GM19455 (cell line): ENCODE results near the gene AP3S2.

Source experiments
- ATAC-seq: cut with Tn5 transposase; IDR thresholded peaks from one replicate; pipeline ENCODE4 v1.9.1; 2021; ENCODE audit not compliant: unreplicated experiment

Gene AP3S2

DNA sequence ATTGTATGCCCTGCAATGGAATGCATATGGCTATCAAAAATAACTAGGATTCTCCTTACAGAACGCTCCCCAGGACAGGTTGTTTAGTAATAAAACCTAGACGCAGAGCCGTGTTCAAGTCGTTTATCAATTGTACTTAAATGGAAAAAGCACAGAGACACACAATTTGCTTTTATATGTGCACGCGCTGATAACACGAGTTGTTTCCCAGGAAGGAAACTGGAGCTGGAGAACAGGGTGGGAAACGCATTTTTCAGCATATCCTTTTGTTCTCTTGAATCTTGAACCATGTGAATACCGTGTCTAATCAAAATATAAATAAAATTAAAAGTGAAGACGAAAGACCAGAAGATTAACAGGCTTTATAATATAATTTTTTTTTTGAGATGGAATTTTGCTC is 75.5 kb downstream of the AP3S2 start:
- no peak for ATAC-seq

DNA sequence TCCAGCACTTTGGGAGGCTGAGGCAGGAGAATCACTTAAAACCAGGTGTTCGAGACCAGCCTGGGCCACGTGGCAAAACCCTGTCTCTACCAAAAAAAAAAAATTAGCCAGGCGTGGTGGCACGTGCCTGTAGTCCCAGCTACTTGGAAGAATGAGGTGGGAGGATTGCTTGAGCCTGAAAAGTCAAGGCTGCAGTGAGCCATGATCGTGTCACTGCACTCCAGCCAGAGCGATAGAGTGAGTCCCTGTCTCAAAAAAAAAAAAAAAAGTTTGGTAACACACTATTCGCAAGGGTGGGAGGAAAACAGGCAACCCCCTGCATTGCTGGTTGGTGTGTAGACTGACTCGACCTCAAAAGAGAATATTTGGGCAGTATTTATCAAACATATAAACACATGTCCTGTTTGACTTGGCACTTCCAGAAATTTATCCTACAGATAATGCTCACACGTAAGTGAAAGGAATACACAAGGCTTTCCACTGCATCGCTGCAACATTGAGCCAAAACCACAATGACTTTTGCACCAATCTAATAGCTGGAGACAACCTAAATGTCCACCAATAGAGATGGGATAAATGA is 76.0 kb downstream of the AP3S2 start:
- ATAC-seq: no peak

DNA sequence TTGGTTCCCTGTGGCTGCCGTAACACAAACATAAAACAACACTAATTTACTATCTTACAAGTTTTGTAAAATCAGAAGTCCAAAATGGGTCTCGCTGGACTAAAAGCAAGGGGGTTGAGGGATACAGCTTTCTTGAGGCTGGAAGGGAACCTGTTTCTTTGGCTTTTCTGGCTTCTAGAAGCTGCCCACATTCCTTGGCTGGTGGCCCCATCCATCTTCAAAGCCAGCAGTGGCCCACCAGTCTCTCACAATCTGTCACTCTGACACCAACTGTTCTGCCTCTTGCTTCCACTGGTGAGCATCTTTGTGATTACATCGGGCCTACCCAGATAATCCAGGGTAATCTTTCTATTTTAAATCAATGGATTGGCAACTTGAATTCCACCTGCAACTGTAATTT is 78.0 kb downstream of the AP3S2 start:
- no peak for ATAC-seq

DNA sequence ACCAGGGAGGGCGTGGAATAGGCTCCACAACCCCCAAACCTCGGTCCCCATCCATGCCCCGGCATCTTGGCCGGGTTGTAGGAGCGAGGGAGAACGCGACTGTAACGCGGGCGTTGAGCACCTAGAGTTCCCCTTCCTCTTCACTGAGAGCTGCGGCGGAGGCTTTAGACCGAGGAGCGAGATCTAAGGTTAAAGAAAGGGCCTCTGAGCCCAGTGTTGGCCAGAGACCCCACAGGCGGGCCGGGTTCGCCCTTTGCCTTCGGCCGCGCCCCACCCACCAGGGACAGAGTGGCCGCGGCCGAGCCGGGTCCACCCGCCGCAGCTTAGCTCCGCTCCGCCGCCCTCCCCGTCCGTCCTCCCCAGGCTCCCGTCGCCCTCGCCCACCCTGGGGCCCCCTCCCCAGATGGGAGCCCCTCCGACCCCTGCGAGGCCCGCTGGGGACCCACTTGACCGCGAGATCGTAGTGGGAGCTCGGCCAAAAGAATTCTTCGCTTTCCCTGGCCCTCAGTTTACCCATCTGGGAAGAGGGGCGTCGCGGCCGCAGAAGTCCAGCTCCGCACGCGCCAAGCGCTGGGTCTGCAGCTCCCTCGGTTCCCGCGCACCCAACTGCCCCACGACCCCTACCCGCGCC is 79.6 kb downstream of the AP3S2 start:
- ATAC-seq: no peak

DNA sequence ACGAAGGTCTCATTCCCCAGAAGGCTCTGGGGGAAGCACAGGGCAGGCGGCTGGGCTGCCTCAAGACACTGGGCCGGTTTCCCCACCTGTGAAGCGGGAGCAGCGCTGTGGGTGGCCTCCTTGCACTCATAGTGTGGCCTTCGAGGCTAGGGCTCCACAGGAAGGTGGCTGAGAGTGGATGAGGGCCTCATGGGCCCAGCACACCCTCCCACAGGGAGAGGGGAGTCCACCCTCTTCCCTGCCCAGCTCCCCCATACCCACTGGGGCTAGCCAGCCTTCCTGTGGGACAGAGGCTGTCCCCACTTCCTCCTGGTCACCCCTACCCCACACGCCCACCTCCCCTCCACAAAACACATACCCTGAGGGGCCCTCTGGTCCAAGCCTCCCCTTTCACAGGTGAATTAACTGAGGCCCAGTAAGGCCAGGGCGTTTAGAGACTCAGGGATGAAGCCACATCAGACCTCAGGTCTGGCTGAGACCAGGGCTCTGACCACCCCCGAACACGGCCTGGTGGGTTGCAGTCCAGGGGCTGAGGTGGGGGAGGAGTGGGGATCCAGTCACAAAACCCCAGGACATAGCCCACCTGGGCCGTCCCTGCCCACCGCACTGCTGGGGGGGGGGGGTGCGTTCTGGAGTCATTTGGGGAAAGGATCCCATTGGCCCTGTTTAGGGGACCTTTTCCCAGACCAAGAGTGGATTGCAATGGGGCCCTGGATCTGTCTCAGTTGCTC is 80.2 kb downstream of the AP3S2 start:
- no peak for ATAC-seq

DNA sequence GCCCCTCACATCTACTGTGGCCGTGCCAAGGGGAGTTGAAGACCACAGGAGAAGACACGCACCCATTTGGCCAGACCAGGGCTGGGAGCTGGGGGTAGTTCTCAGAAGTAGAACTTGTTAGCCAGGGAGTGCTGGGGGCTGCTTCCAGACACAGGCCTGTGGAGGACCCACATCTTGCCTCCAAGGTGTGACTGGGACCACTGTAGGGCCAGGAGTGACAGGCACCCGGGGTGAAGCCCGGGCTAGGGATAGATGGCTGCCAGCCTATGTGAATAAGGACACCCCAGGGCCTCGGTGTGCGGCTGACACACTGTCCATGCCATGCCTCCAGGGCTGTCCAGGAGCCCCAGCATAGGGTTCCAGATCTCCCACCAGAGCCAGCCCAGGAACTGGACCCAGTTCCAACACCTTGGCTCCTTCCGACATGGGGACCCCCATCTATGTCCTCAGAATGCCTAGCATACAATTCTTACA is 80.9 kb downstream of the AP3S2 start:
- ATAC-seq: no peak

DNA sequence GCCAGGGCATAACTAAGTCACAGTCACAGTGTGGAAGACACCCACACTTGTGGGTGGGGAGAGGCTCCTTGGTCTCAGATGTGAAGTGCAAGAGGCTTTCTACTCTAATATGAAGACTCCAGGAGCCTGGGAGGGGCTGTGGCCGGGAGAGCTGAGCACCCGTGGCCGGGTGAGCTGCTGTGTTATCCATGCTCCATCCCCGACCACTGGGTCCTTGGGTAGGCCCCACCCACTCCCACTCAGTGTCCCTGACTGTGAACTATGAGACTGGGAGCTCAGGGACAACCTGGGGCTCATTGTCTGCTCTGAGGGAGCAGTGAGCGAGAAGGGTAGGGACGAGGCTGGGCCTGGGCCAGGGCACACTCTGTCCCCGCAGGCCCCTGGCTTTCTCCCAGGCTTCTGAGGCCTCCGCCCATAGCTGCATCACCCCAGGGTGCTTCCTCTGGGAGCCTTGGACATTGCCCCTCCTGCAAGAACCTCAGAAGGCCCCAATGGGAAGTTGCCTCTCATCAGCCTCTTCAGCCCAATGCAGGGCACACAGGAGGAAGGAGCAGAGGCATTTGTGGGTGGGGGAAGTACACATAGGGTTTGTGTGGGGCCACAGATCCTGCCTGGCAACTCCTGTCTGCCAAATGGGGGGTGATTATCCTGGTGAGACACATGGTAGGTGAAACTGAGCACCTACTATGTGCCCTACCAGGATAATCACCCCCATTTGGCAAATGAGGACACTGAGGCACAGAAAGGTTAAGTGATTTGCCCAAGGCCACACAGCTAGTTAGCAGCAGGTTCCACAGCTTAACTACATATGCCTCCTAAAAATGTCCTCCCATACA is 81.6 kb downstream of the AP3S2 start:
- ATAC-seq: no peak

DNA sequence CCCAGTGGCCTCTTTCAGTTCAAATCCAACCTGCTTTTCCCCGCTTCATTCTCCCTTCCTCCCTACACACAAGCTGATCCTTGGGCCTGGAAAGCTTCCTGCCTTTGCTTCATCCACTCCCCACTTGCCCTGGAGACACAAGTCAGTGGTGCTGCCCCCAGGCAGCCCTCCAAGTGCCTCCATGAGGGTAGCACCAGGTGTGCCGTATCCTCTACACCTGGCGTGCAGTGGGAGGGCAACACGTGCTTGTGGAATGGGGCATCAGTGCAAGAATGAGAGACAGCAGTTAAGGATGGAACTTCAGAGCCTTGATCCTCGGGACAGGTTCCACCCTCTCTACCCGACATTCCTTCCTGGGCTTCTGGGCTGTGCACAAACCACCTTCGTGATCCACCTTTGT is 83.0 kb downstream of the AP3S2 start:
- no peak for ATAC-seq

DNA sequence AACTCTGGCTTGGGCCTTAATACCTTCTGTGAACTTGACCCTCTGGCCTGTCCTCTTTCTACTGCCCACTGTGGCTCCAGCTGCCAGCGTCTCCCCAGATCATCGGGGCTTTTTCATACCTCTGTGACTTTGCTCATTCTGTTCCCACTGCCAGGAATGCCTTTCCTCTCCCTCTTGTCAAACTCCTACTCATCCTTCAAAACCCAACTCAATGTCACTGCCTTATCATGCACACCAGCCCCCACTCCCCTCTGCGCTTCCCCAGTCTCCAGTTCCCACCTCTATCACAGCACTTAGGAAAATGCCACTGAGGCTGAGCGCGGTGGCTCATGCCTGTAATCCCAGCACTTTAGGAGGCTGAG is 84.0 kb downstream of the AP3S2 start:
- no peak for ATAC-seq

DNA sequence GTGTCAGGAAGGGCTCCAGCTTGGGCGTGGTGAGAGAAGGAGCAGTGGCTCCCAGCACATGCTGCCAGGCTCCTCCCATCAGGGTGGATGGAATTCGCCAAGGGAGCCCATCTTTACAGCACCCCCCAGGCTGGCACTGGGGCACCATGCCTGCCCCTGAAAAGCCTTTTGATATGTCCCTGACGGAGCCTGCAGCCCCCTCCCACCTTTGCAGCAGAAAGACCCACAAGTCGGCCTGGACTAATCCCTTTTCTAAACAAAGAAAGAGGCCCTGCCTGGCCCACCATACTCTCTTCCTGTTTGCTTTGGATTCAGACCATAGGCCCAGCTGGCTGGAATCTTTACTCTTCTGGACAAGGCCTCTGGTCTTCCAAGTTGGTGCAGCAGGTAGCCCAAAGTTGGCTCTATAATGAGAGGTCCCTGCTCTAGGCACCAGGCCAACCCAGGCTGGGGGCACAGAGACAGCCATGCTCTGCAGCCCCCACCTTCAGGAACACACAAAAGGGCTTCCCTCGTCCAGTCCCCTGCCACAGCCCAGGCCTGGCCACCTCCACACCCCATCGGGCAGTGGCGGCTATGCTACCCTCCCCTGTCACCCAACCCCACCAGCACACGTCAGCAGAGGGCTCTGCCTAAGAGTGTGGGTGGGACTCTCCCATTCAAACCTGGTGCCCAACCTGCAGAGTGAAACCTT is 84.6 kb downstream of the AP3S2 start:
- no peak for ATAC-seq

DNA sequence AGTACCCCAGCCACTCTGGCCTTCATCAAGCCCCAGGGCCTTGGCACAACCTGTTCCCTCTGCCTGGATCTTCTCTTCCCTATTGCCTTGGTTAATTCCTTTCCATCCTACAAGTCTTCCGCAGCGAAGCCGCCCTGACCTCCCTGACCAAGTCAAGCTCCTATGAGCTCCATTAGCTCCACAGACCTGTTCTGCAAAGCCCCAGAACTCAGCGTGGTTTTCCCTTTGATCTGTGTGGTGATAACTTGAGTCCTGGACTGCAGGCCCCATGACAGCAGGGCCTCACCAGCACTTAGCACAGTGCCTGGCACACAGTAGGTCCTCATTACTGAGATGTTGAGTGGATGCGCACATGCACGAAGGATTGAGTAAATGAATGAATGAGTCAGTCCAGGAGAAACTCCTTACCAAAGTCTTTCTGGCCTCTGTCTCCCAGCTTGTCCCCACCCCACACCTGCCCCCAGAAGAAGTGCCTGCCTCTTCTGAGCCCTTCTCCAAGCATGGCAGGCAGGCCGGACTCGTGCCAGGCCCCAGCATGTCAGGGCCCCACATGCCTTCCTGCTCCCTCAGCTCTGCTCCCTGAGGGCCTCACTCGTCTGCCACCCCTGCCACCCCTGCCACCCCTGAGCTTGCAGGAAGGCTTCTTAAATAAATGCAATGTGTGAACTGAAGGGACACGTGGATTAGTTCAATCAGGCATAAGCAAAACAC is 85.5 kb downstream of the AP3S2 start:
- ATAC-seq: no peak

DNA sequence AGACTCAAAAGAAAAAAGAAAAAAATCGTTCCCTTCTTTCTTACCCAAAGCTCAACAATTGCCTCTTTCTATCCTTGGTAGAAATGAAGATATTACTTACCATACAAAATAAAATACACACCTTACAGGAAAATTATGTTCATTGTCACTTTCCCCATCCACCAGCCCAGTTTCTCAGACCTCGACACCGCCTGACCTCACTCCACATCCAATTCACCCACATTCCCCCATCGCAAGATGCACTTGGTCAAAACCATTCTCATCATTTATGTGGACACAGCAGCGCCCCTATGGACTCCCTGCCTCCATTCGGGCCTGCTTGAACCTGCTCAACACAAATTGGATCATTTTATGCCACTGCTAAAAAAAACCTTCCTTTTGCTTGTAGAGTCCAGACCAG is 86.1 kb downstream of the AP3S2 start:
- ATAC-seq: no peak

DNA sequence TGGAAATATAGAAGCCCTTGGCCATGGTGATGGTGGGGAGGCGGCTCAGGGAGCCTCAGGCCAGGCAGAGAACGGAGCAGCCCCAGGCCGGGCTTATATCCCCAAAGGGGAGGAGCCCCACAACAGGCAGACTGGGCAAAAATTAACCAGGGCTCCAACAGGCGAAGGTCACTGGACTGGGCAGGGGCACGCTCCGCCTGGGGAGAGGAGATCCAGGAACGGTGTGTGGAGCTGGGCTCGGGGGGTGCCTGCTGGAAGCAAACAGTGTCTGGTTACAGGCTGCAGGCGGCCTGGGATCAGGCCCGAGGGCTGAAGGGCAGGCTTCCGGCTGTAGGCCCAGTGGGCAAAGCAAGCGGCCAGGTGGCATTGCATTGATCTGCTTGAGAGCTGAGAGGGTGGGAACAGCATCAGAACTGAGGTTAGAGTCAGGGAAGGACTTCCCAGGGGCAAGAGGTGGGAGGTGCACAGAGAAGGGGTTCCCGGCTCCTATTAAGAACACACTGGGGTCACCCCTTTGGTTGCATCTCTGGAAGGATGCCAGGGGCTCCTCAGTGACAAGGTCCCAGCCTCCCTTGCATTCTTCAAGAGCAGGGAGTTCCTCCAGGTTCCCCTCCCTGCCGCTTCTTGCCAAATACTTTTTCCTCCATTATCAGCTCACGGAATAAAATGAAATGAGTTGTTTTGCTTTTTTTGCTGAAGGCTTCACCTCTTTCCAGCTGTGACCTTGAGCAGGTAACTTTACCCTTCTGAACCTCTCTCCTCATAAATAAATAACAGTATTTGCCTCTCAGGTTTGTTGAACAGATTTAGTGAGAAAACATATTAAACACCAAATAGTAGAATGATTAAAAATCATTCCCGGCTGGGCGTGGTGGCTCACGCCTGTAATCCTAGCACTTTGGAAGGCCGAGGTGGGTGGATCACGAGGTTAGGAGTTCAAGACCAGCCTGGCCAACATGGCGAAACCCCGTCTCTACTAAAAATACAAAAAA is 86.9 kb downstream of the AP3S2 start:
- ATAC-seq: no peak

DNA sequence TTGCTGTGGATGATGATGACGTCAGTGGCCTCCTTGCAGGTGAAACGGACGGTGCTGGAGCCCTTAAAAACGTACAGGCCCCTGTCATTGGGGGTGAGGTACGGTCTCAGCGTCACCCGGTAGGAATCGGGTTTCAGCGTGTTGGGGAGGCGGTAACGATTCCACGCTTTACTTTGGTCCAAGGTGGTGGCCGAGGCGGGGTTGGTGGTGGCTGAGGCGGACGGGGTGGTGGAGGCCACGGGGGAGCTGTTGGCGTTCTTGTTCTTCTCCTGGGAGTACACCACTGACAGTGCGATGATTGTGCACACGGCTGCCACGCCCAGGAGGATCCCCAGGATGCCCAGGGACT is 87.6 kb downstream of the AP3S2 start:
- ATAC-seq: no peak

DNA sequence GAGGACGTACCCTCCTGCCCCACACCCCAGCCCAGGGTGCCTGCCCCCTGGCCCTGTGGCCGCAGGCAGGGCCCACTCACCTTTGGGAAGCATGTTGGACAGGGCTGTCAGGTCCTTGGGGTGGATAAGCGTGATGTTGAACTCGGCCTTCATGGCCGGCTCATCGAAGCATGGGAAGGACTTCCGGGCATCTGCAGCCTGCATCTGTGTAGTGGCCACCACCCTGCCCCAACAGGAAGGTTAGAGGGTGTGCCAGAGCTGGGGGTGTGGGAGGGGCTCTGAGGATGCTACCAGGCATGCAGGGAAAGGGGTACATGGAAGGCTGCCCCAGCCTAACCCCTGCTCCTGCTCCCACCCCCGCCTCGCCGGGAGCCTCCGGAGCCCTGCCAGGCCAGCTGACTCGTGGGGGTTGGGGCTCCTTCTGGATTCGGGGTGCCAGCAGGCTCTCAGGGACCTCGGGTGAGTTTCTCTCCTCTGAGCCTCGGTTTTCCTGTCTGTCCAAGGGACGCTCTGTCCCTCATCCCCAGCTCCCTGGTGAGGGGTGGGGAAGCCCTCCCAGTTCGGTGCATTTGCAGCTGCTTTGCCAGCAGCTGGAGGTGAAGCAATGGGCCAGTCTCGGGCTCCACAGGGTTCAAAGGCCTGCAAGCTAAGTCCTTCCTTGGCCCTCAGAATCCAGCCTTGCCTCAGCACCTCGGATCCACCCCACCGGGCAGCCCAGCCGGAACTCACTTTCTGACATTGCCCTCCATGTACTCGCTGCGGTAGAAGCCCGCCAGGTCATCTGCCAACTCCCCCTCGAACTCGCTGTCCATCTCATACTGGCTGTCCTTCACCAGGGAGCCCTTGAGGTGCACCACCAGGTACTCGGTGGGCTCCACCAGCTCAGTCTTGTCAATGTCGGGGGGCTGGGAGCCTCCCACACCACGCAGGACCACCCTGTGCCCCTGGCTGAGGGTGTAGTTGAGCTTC is 88.3 kb downstream of the AP3S2 start:
- ATAC-seq: no peak

DNA sequence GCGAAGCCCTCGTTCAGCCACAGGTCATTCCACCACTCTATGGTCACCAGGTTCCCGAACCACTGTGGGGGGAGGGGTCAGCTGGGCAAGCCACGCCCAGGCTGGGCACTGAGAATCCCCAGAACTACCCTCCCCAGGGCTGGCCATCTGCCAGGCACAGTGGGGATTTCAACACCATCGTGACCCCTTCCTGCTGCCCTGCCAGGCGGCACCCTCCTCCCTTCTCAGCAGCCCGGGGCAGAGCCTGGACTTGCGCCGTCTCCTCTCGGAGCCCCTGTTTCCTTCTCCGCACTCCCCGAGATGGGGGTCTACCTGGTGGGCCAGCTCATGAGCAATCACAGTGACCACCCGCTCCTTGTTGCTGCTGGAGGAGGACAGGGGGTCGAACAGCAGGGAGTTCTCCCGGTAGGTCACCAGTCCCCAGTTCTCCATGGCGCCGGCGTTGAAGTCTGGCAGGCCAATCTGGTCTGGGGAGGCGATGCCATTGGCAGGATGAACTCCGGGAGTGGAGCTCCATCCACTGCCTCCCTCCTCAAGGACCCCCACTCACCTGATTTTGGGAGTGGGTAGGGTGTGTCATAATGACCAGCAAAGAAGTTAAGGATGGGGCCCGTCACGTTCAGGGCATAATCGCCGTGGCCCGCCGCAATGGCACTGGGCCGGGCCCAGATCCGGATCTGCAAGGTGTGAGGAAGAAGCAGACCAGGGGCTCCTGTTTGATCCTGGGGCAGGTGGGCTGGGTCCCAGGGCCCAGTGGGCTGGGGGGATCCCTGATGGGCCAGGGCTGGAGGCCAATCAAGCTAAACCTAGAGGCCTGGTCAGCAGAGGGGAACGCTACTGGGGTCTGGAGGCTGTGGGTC is 89.6 kb downstream of the AP3S2 start:
- no peak for ATAC-seq
